ENCODE results near the gene GALNT18. TPM values are rescaled to one million over a fixed set of nuclear protein-coding genes. Genes with fewer than 3 reads are reported as not detected.

The GALNT18 gene
- total and polyA plus RNA-seq, 2 donors (not counting 3 experiments of a cell fraction or from before 2014, with no cell fraction given) = 0.17 to 0.18 TPM

DNA sequence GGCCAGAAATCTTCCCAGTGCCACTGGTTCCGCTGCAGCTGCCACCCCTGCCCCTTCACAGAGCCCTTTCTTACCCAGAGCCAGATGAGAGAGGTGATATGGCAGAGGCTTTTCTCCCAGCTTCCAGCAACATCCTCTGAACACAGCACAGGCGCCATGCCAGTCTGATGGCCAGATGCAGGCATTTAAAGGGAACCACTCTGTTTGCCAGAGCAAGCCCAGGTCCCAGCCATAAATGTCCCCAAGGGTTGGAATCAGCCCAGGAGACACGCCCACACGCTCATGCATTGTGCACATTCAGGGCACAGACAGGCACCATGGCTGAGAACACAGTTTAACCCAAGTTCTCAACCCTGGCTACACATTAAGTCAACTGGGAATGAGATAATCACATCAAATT, 154.5 kb downstream of the GALNT18 start:
- FAIRE-seq = no peak
- dilution Hi-C loops (cut with MboI; ENCODE audit: extremely low pct_ligation_motif_present, low sequenced_read_pairs) = no loop called here
- no TSS peak for BruUV-seq (replicated peaks)
- TF ChIP-seq EZH2 (IDR thresholded peaks at IDR 0.05; ENCODE audit: borderline replicate concordance, low read depth, low read length, severe bottlenecking) = no peak
- TF ChIP-seq, protein P1, sequence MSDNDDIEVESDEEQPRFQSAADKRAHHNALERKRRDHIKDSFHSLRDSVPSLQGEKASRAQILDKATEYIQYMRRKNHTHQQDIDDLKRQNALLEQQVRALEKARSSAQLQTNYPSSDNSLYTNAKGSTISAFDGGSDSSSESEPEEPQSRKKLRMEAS (IDR thresholded peaks at IDR 0.05; ENCODE audit: insufficient read depth, insufficient read length) = no peak
- no peak for TF ChIP-seq JUN (IDR thresholded peaks at IDR 0.05; ENCODE audit: borderline replicate concordance, insufficient read depth, insufficient read length, low read depth)
- TF ChIP-seq FOS (IDR thresholded peaks at IDR 0.05; ENCODE audit: borderline replicate concordance, insufficient read depth, low read length) = no peak
- TF ChIP-seq POLR2A (IDR thresholded peaks at IDR 0.05; ENCODE audit: low read depth, low read length) = no peak
- TF ChIP-seq POLR2AphosphoS5 (IDR thresholded peaks at IDR 0.05; ENCODE audit: insufficient read depth, low read depth, low read length) = no peak
- TF ChIP-seq GATA2 (IDR thresholded peaks at IDR 0.05; ENCODE audit: insufficient read depth, insufficient read length, low read depth, low read length) = no peak
- no peak for TF ChIP-seq MYC (IDR thresholded peaks at IDR 0.05; ENCODE audit: low read depth, low read length)
- TF ChIP-seq, protein P2, sequence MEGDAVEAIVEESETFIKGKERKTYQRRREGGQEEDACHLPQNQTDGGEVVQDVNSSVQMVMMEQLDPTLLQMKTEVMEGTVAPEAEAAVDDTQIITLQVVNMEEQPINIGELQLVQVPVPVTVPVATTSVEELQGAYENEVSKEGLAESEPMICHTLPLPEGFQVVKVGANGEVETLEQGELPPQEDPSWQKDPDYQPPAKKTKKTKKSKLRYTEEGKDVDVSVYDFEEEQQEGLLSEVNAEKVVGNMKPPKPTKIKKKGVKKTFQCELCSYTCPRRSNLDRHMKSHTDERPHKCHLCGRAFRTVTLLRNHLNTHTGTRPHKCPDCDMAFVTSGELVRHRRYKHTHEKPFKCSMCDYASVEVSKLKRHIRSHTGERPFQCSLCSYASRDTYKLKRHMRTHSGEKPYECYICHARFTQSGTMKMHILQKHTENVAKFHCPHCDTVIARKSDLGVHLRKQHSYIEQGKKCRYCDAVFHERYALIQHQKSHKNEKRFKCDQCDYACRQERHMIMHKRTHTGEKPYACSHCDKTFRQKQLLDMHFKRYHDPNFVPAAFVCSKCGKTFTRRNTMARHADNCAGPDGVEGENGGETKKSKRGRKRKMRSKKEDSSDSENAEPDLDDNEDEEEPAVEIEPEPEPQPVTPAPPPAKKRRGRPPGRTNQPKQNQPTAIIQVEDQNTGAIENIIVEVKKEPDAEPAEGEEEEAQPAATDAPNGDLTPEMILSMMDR (IDR thresholded peaks at IDR 0.05; ENCODE audit: extremely low read depth in 1 of 2, insufficient read depth in 1 of 2, low read depth in 1 of 2, low read length in 2 of 2) = no peak
- H3K9me3 ChIP-seq (replicated peaks; ENCODE audit: control insufficient read depth, insufficient read depth, low read length) = no peaks in the 10 kb centered on the region
- no peaks in the 10 kb centered on the region for H4K20me1 ChIP-seq (replicated peaks; ENCODE audit: control insufficient read depth, extremely low read depth, insufficient read depth, low read length)
- H2AFZ ChIP-seq (ENCODE audit: low read depth, low read length) = no peak overlapping the region
- H3K9me1 ChIP-seq (replicated peaks; ENCODE audit: control insufficient read depth, extremely low read depth, insufficient read depth, low read length) = no peaks in the 10 kb centered on the region
- H3K36me3 ChIP-seq (ENCODE audit: control insufficient read depth in 2 of 2, extremely low read depth in 1 of 2, insufficient read depth in 2 of 2, low read length in 2 of 2) = no peaks in the 10 kb centered on the region
- ChIA-PET POLR2A (no interaction called here), CTCF (no interaction called here)
- H3K9ac ChIP-seq (replicated peaks; ENCODE audit: extremely low read depth, insufficient read depth, low read length) = no peak overlapping the region
- no peak overlapping the region for H3K27ac ChIP-seq (ENCODE audit: insufficient read depth, low read depth, low read length)
- no peak overlapping the region for H3K4me2 ChIP-seq (ENCODE audit: insufficient read depth, low read length)
- H3K79me2 ChIP-seq (ENCODE audit: control insufficient read depth, insufficient read depth, low read length) = no peaks in the 10 kb centered on the region
- no peaks in the 10 kb centered on the region for H3K27me3 ChIP-seq (ENCODE audit: control insufficient read depth in 2 of 2, insufficient read depth in 2 of 2, low read length in 2 of 2)
- DNase-seq (ENCODE audit: low read depth, low spot score) = no peak
- H3K4me1 ChIP-seq (ENCODE audit: control insufficient read depth, extremely low read depth, insufficient read depth, low read length) = no peaks in the 10 kb centered on the region
- no peak overlapping the region for H3K4me3 ChIP-seq (replicated peaks in 1 of 3; ENCODE audit: insufficient read depth in 1 of 3, low read depth in 1 of 3, low read length in 3 of 3)
- intact Hi-C loops (cut with micrococcal nuclease) = no loop called here

Data from endothelial cell of umbilical vein (primary cell).